Testis (tissue), 3 donors: ENCODE results near the gene ABCC8. TPM values are rescaled to one million over a fixed set of nuclear protein-coding genes. Genes with fewer than 3 reads are reported as not detected.

Source experiments
- DNase-seq: peaks from one replicate; pipeline ENCODE4 v3.0.0-alpha.2; 2019
- H3K27ac ChIP-seq, 2 donors: fragments of 200-600 bp; sonication (generic); one replicate each; pipeline ENCODE4 v1.5.1; 2019
- H3K27me3 ChIP-seq: fragments of 200-600 bp; sonication (generic); one replicate; pipeline ENCODE4 v1.5.1; 2019
- H3K36me3 ChIP-seq: fragments of 200-600 bp; sonication (generic); one replicate; pipeline ENCODE4 v1.5.1; 2017; ENCODE audit warnings: low read depth; ENCODE audit errors: missing control alignments
- H3K4me1 ChIP-seq: fragments of 200-600 bp; sonication (generic); one replicate; pipeline ENCODE4 v1.5.1; 2019
- H3K4me3 ChIP-seq, 2 donors: fragments of 200-600 bp; sonication (generic); one replicate each; pipeline ENCODE4 v1.5.1; 2017 to 2019
- H3K9me3 ChIP-seq: fragments of 200-600 bp; sonication (generic); one replicate; pipeline ENCODE4 v1.5.1; 2017
- POLR2A ChIP-seq: fragments of 450-650 bp; IDR thresholded peaks from one replicate; pipeline ENCODE4 v1.6.1; 2017; ENCODE audit warnings: antibody characterized with exemption, mild to moderate bottlenecking, moderate library complexity
- WGBS, 2 donors: methylation state at CpG; one replicate each; pipeline ENCODE4 v1.1.5; 2018; 5-methylcytosine and 5-hydroxymethylcytosine counted together
- intact Hi-C: fragments of 100-400 bp; cut with DNase I; formaldehyde crosslinking; loops from one replicate; pipeline ENCODE4 v1.15.1; 2023; ENCODE audit warnings: low total_unique reads
- polyA plus RNA-seq: library from polyadenylated mRNA; stranded (reverse); fragments of 350-450 nt; fragmentation: Illumina TruSeq; extraction: RNeasy Lipid Tissue Mini Kit (QIAGEN cat#74804); gene quantifications from one replicate; pipeline ENCODE4 v1.2.3, GENCODE V29; 2014; ENCODE audit warnings: low read depth, low replicate concordance; ENCODE audit not compliant: insufficient read depth
- total RNA-seq, 2 donors: library from RNA; depleted of rRNA; stranded (reverse); fragments of >200 nt; gene quantifications; one replicate each; pipeline ENCODE4 v1.2.3, GENCODE V29; 2016
- TF ChIP-seq, protein P1 (sequence below), 3 experiments: fragments of 450-650 bp in 2 of 3; fragments of 200-600 bp in 1 of 3; sonication (generic) in 1 of 3; IDR thresholded peaks; one replicate each; pipeline ENCODE4 v1.5.1; 2016 to 2019; ENCODE audit warnings: antibody characterized with exemption in 3 of 3, mild to moderate bottlenecking in 2 of 3, moderate library complexity in 1 of 3

Gene ABCC8
- total and polyA plus RNA-seq, 3 donors from 2014 or later = 1.5 to 2.2 (median 2.0) TPM

DNA sequence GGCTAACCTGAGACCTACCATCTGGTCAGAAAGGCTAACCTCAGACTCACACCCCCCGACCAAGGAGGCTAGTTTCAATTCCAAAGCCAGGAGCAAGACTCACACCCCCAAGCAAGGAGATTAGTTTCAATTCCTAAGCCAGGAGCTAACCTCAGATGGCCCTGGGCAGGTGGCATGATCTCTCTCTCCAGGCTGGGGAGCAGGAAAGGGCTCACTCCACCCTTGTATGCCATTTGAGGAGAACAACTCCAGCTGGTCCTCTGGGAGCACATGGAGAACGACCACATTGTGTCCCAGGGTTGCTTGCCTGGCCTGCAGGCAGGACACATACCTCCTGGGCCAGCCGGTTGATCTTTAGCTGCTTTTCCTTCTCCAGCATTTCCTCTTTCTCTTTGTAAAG is 34.9 kb upstream of the ABCC8 start:
- Histone ChIP-seq H3K36me3 (no peaks in the 10 kb centered on the region), H3K27ac (no peak overlapping the region), H3K27me3 (no peaks in the 10 kb centered on the region), H3K4me1 (no peaks in the 10 kb centered on the region), H3K9me3 (no peaks in the 10 kb centered on the region), H3K4me3 (no peak overlapping the region)
- no peak for TF ChIP-seq POLR2A
- TF ChIP-seq, protein P1, sequence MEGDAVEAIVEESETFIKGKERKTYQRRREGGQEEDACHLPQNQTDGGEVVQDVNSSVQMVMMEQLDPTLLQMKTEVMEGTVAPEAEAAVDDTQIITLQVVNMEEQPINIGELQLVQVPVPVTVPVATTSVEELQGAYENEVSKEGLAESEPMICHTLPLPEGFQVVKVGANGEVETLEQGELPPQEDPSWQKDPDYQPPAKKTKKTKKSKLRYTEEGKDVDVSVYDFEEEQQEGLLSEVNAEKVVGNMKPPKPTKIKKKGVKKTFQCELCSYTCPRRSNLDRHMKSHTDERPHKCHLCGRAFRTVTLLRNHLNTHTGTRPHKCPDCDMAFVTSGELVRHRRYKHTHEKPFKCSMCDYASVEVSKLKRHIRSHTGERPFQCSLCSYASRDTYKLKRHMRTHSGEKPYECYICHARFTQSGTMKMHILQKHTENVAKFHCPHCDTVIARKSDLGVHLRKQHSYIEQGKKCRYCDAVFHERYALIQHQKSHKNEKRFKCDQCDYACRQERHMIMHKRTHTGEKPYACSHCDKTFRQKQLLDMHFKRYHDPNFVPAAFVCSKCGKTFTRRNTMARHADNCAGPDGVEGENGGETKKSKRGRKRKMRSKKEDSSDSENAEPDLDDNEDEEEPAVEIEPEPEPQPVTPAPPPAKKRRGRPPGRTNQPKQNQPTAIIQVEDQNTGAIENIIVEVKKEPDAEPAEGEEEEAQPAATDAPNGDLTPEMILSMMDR (IDR thresholded peaks at IDR 0.05) = no peak
- 52 to 54% methylated on average over 3 of the region's 3 CpGs for WGBS, 2 donors
- intact Hi-C loops = no loop called here
- DNase-seq = no peak

GRCh38 chr11:17510507-17511206 is 34.0 kb upstream of the ABCC8 start:
- TF ChIP-seq, protein P1 (IDR thresholded peaks at IDR 0.05) = no peak
- no peak for TF ChIP-seq POLR2A
- Histone ChIP-seq H3K27ac (no peak overlapping the region), H3K4me3 (no peak overlapping the region), H3K9me3 (no peaks in the 10 kb centered on the region), H3K4me1 (no peaks in the 10 kb centered on the region), H3K27me3 (no peaks in the 10 kb centered on the region), H3K36me3 (no peaks in the 10 kb centered on the region)
- intact Hi-C loops = no loop called here
- WGBS, 2 donors = 69 to 74% methylated on average over 4 of the region's 4 CpGs
- no peak for DNase-seq

DNA sequence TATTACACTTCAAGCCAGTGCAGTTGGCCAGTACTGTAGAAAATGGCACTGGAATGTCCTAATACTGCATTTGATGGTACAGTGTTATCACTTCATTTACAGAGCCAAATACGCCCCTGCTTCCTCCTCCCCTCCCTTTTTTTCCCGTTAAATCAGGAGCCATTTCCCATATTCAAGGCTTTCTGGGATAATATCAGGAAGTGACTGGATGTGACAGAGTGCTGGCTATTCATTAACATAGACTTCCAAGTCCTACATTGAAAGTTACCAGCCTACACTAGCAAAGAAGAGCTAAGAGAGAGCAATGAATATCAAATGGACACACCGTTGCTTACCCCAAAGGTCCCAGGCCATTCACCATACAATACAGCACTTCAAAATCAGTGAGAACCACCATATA is 32.1 kb upstream of the ABCC8 start:
- intact Hi-C loops = no loop called here
- WGBS, 2 donors = 29 to 35% methylated on average over 3 of the region's 3 CpGs
- Histone ChIP-seq H3K27me3 (no peaks in the 10 kb centered on the region), H3K4me1 (no peaks in the 10 kb centered on the region), H3K9me3 (no peaks in the 10 kb centered on the region), H3K36me3 (no peaks in the 10 kb centered on the region), H3K4me3 (no peak overlapping the region), H3K27ac (no peak overlapping the region)
- no peak for DNase-seq
- TF ChIP-seq, protein P1 (IDR thresholded peaks at IDR 0.05) = no peak
- TF ChIP-seq POLR2A = no peak

DNA sequence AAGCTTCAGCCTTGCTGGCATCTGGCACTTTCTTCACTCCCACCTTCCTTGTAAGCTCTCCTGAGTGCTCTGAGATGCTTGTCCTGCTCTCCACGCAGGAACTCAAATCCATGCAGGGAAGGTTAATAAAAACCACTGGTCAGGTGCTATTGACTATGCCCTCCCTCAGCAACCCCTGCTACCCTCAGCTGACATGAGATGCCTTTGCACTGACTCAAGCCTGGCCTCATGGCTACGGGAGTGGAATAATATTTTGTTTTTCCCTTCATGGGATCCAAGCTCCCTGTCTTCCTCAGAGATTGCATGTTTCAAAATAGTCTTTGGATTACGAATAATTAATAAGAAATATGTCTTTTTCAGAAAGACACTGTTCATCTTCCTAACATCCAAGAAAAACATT is 31.7 kb upstream of the ABCC8 start:
- Histone ChIP-seq H3K4me3 (no peak overlapping the region), H3K27me3 (no peaks in the 10 kb centered on the region), H3K27ac (no peak overlapping the region), H3K4me1 (no peaks in the 10 kb centered on the region), H3K9me3 (no peaks in the 10 kb centered on the region), H3K36me3 (no peaks in the 10 kb centered on the region)
- intact Hi-C loops = no loop called here
- TF ChIP-seq, protein P1 (IDR thresholded peaks at IDR 0.05) = no peak
- no peak for TF ChIP-seq POLR2A
- WGBS, 2 donors = 46 to 61% methylated on average over 3 of the region's 3 CpGs
- DNase-seq = no peak

- WGBS, 2 donors = 73 to 90% methylated on average over 2 of the region's 2 CpGs
- no peak for DNase-seq
- no peaks in the 10 kb centered on the region for H3K4me1 ChIP-seq
Measured at GRCh38 chr11:17507773-17508172, 31.1 kb upstream of the ABCC8 start.

More at GRCh38 chr11:17507773-17508172, 31.1 kb upstream of the ABCC8 start:
- intact Hi-C loops = no loop called here
- Histone ChIP-seq H3K36me3 (no peaks in the 10 kb centered on the region), H3K9me3 (no peaks in the 10 kb centered on the region), H3K4me3 (no peak overlapping the region), H3K27me3 (no peaks in the 10 kb centered on the region), H3K27ac (no peak overlapping the region)
- TF ChIP-seq, protein P1 (IDR thresholded peaks at IDR 0.05) = no peak
- no peak for TF ChIP-seq POLR2A
